Upper lobe of left lung (tissue), 4 donors: ENCODE data around the gene SLBP.

ENCODE experiments used
- POLR2A ChIP-seq, 4 donors: fragments of 450-650 bp; IDR thresholded peaks; one replicate each; pipeline ENCODE4 v1.5.1; 2016 to 2017; ENCODE audit warnings: antibody characterized with exemption in 4 of 4, mild to moderate bottlenecking in 2 of 4
- POLR2AphosphoS5 ChIP-seq, 2 donors: sonication (generic); formaldehyde crosslinking; IDR thresholded peaks; one replicate each; pipeline ENCODE4 v1.5.1; 2017; ENCODE audit warnings: antibody characterized with exemption in 2 of 2
- TF ChIP-seq, protein P1 (sequence below), 6 experiments: fragments of 450-650 bp in 4 of 6; fragments of 200-600 bp in 2 of 6; sonication (generic) in 2 of 6; IDR thresholded peaks; one replicate each; pipeline ENCODE4 v1.5.1; 2016 to 2019; ENCODE audit warnings: antibody characterized with exemption in 6 of 6

DNA sequence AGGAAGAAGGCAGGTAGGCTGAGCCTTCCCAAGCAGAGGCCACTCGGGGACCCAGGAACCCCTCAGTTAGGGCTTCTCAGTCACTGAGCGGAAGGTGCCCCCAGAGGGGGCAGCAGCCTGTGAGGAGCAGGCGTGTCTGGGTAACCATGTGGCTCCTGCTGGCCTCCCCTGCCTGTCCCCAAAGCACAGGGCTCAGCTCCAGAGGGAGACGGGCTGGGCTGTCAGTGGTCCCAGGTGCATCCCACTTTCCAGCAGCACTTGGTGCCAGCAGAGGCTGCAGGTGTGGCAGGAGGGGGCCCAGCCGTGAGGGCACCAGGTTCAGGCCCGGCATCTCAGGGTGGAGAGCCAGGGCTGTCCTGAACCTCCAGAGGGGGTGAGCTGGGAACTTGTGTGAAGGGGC lies 31.9 kb upstream of the SLBP start:
- no peak for TF ChIP-seq POLR2AphosphoS5 (IDR thresholded peaks at IDR 0.05)
- no peak for TF ChIP-seq POLR2A (IDR thresholded peaks at IDR 0.05)
- TF ChIP-seq, protein P1, sequence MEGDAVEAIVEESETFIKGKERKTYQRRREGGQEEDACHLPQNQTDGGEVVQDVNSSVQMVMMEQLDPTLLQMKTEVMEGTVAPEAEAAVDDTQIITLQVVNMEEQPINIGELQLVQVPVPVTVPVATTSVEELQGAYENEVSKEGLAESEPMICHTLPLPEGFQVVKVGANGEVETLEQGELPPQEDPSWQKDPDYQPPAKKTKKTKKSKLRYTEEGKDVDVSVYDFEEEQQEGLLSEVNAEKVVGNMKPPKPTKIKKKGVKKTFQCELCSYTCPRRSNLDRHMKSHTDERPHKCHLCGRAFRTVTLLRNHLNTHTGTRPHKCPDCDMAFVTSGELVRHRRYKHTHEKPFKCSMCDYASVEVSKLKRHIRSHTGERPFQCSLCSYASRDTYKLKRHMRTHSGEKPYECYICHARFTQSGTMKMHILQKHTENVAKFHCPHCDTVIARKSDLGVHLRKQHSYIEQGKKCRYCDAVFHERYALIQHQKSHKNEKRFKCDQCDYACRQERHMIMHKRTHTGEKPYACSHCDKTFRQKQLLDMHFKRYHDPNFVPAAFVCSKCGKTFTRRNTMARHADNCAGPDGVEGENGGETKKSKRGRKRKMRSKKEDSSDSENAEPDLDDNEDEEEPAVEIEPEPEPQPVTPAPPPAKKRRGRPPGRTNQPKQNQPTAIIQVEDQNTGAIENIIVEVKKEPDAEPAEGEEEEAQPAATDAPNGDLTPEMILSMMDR (IDR thresholded peaks at IDR 0.05), result no peak
